Measurements from ENCODE around the gene BANF2.

Gene BANF2

DNA sequence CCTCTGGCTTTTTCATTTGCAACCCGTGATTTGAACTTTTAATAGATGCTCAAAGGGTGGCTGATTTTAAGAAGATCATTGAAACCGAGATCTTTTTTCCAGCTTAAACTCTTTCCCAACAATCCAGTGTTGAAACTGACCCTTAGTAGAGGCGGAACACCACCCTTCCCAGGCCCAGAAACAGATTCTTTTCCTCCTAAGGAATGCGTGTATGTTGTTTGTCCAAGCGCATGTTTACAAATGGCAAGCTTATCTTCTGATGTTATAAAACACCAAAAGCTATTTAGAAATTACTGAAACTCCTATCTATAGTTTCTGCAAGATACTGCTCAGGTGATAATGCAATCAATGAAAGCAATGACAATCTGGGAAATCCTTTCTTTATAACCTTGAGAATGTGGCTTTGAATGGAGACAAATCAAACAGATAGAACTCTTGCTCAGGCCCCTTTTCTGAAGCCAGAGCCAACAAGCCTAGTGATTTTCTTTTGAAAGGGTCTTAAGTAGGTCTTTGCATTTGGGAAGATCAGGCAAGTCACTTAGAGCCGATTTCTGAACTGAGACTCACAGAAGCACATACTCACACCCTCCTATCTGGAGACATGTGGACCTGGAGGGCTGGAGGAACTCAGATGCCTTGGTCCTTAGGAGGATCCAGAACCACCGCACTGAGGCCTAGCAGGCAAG, 9.1 kb downstream of the BANF2 start:
- in situ Hi-C loops (cut with HindIII; ENCODE audit: low sequenced_read_pairs): no loop called here

DNA sequence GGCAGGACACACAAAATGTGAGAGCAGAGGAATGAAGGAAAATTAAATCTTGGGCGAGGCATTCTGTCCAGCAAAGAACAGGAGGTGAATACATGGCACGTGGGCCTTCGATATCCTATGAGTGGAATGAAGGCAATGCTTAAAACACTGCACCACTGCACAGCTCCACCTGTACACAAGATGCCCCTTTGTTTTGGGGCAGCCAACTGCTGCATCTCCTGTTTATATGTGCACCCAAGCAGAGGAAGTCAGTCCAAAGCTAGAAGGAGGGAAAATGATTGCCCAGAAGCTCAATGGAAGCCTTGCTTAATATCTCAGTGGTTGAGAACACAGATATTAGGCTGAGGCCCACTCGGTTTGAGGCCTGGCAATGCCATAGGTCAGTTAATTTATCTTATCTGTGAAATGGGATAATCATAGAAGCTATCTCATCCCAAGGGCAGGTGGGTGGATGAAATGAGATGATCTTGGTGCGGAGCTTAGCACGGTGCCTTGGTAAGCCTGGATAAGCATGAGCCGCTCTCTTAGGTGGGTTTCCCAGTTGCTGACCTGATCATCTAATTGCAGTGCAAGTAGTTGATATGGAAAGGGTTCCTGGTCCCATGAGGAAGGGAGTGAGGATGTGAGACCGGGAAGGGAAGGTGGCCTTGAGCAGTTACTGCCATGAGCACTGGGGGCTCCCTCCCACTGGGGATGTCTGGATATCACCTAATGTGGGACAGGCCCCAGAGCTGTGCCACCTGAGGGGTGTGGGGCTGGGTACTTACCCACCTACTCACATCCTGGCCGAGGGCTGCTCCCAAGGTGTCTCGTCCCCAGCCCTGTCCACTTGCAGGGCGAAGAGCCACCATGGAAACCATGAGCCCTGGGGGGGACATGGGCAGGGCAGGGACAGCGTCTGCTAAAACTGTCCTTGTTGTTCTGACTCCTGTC, 9.9 kb downstream of the BANF2 start:
- in situ Hi-C loops (cut with HindIII; ENCODE audit: low sequenced_read_pairs): no loop called here

DNA sequence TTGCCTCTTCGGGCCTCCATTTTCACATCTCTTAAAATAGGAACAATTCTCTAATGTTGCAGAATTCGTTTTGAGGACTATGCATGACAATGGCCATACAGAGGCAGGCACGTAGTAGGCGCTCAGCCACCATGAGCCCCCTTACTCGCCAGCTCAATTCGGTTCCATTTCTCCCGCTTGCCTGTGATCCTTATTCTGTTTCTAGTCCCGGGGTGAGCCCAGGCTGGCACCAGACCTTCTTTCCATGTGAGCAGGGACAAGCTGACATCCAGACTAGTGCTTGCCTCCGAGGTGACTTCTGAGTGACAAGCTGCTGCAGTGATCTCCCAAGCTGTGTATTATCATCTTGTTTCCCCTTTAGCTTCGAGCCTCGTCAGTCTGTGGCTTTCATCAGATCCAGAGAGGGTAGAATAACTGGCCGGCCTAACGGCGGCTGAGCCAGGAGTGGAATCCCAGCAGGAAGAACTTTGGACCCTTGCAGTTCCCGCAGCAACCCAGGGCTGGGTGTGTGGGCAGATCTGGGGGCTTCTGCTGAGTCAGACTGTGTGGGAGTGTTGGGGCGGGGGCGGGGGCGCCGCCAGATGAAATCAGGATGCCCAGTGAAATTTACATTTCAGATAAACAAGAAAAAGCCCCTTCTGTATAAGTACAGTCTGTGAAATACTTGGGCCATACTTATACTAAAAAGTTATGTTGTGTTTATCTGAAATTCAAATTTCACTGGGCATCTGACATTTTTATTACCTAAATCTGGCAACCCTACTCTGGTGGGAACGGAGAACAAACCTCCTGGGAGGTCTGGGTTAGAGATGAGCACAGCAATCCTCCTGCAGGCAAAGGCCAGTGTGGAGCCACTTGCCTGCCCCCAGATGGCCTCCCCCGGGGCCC, 10.9 kb downstream of the BANF2 start:
- in situ Hi-C loops (cut with HindIII; ENCODE audit: low sequenced_read_pairs): no loop called here

DNA sequence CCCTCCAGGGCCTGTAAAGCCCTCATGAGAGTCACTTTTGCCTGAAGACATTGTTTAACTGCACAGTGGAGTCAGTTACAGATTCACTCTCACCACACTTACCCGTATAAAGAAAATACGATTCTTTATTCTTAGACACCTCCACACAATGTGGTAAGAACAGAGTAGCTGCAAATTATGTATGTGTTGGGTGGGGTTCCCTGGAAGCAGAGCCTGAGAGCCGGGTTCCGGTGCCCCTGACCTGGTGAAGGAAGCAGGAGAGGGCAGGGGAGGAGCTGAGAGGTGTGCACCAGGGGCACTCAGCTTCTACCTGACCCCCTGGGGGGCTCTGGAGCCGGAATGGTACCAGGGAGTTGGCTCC, 11.5 kb downstream of the BANF2 start:
- in situ Hi-C loops (cut with HindIII; ENCODE audit: low sequenced_read_pairs): no loop called here

DNA sequence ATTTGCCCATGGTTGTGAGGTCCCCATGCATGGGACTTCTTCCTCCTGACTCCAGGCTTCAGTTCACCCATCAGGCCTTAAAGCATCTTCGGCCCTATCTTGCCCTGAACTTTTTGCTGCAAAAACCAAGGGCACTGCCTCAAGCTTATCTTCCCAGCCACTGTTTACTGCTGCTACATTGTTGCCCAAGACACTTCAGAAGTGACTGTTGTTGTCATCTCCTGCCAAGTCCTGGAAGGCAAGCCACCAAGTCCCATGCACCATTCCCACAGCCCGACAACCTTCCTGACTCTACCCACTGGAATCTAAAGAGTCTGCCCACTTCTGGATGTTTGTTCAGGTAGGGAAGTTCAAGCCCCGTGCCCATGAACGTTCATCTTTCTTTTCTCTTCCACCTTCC, 12.4 kb downstream of the BANF2 start:
- in situ Hi-C loops (cut with HindIII; ENCODE audit: low sequenced_read_pairs): no loop called here

DNA sequence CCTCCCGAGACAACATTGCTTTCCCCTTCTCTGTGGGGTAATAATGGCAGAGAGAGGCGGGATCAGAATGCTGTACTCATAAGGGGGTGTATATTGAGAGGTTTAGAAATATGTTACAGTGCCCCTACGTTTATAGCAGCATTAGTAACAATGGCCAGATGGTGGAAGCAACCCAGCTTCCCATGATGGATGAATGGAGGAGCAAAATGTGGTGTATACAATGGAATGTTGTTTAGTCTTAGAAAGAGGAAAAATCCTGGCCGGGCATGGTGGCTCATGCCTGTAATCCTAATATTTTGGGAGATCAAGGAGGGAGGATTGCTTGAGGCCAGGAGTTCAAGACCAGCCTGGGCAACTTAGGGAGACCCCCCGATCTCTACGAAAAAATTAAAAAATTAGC, 12.9 kb downstream of the BANF2 start:
- in situ Hi-C loops (cut with HindIII; ENCODE audit: low sequenced_read_pairs): no loop called here

DNA sequence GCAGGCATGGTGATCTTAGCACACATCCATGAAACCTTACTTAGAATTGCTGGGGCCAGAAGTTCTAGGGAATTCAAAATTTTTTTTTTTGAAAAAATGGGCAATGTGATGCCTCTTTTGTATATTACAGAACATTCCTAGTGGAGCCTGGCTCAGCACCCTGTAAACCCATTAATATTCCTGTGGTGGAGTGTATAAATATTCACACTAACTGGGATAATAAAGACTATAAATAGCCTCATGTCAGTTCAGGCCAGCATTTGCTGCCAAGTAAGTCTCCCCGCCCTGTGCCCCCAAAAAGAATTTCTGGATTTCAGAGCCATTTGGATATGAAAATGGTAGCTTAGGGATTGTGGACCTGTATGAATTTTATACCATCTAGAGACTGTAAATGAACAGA, 14.8 kb downstream of the BANF2 start:
- in situ Hi-C loops (cut with HindIII; ENCODE audit: low sequenced_read_pairs): no loop called here

DNA sequence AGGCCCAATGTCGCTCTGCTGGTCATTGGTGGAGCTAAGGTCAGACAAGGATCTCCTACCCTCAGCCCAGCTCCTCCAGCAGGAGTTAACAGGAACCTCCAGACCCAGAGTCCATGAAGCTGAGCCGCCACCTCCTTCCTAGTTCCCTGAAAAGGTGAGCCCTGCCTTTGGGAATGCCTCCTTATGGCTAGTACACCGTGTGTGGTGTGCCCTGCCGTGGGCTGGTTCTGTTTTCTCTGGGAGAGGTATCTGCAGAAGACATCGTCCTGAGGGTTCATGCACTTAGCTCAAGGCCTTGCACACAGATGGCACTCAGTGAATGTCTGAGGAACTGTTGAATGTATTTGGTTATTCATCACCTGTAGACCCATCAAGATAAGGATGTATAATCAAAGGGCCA, 15.3 kb downstream of the BANF2 start:
- in situ Hi-C loops (cut with HindIII; ENCODE audit: low sequenced_read_pairs): no loop called here

DNA sequence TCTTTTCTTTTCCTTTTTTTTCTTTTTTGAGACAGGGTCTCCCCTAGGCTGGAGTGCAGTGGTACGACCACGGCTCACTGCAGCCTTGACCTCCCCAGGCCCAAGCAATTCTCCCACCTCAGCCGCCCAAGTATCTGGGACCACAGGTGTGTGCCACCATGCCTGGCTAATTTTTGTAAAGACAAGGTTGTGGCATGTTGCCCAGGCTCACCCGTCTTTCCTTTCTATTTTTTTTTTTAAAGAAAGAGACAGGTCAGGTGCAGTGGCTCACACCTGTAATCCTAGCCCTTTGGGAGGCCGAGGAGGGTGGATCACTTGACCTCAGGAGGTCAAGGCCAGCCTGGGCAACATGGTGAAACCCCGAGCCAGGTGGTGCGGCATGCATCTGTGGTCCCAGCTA, 16.6 kb downstream of the BANF2 start:
- in situ Hi-C loops (cut with HindIII; ENCODE audit: low sequenced_read_pairs): no loop called here

DNA sequence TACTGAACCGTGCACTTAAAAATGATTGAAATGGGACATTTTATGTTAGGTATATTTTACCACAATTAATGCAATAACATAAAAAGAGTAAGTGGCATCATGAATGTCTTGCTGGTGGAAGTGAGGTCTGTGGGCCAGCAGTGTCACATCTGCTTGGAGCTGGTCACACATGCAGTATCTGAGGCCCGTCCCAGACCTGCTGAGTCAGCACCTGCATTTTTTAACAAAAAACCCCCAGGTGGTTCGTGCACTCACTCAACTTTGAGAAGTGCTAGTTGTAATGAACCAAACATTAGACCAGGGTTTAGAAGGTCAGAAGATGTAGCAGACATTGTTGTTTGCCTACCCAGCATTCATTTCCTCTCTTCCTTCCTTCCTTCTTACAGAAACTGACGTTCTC, 21.0 kb downstream of the BANF2 start:
- in situ Hi-C loops (cut with HindIII; ENCODE audit: low sequenced_read_pairs): no loop called here

DNA sequence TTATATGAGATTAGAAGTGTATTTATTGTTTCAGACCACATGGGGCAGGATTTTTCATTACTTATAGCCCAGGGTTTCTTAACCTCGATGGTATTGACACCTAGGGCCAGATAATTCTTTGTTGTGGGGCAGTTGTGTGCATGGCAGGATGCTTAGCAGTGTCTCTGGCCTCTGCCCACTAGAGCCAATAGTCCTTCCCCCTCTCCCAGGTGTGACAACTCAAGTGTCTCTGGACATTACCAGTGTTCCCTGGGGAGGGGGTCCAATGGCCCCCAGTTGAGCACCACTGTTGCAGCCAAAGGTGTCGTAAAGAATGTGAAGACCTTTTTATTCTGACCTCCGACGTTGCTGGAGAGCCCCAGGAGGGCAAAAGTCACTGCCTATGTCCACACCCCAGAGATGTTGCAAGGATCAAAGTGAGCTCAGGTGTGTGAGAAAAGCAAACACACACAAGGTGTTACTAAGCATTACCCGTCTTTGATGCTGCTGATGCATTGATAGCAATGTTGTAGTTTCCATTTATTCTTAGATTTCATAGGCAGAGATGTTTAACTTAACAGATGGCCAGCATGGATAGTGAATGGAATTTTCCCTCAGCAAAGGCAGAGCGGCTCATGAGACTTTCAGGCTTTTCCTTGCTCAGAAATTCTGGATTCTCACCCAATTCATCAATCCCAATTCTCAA, 22.2 kb downstream of the BANF2 start:
- in situ Hi-C loops (cut with HindIII; ENCODE audit: low sequenced_read_pairs): no loop called here

DNA sequence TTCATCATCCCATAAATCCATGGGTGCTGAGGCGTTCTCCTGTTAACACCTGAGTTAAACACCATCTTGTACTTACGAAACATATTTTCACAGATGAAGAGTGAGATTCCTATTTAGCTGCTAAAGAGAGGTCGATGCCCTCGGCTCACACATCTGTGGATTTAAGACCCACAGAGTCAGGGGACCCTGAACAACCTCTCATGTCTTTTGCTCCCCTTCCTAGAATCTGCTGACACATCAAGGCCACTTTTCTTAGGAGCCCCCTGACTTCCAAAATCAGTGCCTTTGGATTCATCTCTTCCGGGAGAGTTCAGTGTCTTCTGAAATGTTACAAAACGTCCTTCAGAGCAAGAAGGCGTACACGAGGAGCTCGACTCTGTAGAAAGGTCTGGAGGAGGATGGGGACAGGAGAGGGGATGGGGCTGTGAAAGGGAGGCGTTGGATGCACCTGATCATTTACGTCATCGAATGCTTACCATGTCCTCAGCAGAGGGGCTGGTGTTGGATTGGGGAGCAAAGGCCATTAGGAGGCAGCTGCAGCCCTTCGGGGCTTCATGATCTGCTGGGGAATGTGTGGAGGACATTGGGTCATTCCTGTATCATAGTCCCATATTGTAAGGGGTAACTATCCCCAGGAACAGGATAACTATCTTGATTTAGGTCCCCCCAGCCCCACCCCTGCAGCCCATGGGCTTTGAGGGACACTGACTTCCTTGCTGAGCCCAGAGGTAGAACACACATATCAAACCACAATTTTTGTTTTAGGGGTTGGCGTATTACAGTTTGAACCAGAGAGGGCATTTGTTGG, 22.9 kb downstream of the BANF2 start:
- in situ Hi-C loops (cut with HindIII; ENCODE audit: low sequenced_read_pairs): no loop called here

DNA sequence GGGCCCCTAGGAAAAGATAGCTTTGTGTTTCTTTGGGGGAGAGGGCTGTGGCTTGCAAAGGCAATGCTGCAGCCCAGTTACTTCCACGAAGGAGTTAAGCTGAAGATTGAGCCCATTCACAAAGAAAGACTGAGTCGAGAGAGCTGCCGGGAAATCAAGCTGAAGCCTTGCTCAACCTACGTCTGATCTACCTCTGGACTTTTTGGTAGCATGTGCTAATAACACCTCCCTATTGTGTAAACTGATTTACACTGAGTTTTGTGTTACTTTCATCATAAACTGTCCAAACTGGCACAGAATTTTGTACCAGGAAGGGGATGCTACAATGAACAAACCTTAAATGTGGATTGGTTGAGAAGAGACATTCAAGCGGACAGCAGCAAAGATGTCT, 23.5 kb downstream of the BANF2 start:
- in situ Hi-C loops (cut with HindIII; ENCODE audit: low sequenced_read_pairs): no loop called here

DNA sequence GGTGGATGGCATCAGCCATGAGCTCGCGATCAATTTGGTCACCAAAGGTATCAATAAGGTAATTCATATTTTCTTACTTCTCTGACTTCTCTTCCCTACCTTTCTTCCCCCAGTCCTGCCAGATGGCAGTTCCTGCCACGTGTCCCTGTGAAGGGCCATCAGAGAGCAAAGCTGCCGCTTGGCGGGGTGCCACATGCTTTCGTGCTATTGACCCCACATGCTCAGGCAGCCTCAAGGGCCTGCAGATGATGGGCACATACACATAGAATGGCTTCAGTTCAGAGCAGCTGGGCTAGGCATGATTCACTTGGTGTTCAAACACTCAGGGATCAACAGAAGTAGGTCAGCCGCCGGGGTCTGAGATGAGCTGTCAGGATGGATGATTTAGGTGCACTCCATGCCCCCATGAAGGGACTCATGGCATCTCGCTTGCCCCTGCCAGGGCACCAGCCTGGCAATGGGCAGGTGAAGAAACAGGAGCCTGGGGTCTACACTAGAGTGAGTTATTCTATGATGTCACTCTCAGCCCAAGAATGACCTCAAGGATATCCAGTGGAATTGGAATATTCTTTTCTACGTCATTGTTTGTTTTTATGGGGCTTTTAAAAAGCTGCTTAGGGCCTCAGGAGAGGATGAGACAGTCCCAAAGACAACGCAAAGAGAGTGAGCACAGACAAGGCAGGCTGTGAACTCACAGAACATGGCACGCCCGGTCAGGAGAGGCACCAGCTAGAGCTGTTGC, 25.5 kb downstream of the BANF2 start:
- in situ Hi-C loops (cut with HindIII; ENCODE audit: low sequenced_read_pairs): no loop called here

DNA sequence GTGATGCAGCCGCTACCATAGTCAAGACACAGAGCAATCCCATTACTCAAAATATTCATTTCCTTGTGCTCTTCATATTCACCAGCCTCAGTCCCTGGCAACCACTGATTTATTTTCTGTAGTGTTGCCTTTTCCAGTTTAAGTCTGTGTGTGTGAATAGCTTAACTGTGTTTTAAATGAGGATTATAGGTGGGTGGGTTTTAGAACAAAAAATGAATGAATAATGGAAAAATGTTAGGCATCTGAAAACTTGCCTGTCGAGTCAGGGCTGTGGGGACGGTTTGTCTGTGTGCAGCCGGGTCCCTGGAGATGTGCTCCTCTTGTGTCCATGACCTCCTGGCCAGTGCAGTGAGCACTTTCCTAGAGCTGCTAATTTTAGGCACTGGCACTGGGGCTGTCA, 27.1 kb downstream of the BANF2 start:
- in situ Hi-C loops (cut with HindIII; ENCODE audit: low sequenced_read_pairs): no loop called here

DNA sequence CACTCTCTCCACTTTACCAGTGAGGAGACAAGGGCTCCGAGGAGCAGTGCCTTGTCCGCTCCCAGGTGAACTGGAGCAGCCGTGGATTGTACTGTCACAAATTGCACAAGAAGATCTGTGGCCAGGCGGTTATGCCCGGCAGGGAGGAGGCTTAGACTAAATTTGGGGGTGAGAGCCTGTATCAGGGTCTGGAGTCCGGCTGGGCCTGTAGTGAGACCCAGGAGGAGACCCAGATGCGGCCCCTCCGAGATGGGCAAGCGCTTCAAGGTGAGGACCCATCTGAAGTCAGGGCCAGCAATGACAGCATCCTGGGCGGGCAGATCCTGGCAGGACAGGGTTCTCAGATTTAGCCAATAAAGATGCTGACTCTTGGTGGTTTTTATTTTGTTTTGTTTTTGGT, 27.6 kb downstream of the BANF2 start:
- in situ Hi-C loops (cut with HindIII; ENCODE audit: low sequenced_read_pairs): no loop called here

DNA sequence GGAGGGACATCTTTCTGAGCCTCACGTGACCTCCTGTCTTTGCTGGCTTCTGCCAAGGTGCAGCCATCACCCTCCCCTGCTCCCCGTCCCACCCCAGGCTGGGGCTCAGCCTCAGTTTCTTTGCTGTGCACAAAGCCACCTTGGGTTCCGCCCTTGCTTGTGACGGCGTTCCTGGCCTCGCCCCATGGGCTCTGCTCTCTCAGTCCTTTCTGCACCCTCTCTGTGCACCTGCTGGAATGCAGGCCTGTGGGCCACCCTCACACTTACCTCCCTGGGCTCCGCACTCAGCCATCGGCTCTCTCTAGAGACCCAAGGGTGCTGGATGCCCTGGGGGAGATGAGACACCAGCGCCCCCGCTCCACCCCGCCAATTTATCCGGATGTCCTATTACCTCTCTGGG, 28.3 kb downstream of the BANF2 start:
- in situ Hi-C loops (cut with HindIII; ENCODE audit: low sequenced_read_pairs): no loop called here

DNA sequence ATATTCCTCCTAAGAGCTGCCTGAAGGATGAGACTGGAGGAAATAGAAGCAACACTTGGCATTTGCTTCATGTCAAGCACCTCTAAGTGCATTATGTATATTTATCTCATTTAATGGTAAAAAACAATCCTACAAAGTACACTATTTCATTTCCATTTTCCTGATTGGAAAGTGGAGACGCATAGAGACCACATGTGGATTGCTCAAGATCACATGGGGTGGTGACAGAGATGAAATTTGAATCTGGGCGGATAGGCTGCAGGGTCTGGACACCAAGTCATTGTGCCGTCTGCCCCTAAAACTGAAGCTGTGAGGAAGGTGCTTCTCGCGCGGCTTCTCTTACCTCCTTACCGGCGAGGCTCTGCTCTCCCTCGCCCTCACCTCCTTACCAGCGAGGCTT, 30.3 kb downstream of the BANF2 start:
- in situ Hi-C loops (cut with HindIII; ENCODE audit: low sequenced_read_pairs): no loop called here

DNA sequence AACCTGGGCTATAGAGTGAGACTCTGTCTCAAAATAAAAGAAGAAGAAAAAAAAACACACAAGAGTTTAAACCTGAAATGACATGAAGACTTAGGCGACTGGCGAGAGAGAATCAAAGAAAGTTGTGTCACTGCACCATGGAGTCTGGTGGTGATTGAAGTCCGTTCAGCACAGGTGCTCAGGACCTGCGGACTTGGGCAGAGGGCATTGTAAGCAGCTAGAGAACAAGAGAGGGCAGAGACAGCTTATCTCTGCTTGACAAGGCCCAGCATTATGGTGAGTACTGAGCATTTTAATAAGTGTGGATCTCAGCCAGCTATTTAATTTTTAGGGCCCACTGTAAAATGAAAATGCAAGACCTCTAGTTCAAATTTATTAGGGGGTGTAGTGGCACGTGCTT, 31.5 kb downstream of the BANF2 start:
- in situ Hi-C loops (cut with HindIII; ENCODE audit: low sequenced_read_pairs): no loop called here
